ENCODE results near the gene MCC. TPM values are rescaled to one million over a fixed set of nuclear protein-coding genes. Genes with fewer than 3 reads are reported as not detected.

The MCC gene
- total RNA-seq, 4 donors from 2014 or later, result 57.7 to 91.5 (median 76.0) TPM

DNA sequence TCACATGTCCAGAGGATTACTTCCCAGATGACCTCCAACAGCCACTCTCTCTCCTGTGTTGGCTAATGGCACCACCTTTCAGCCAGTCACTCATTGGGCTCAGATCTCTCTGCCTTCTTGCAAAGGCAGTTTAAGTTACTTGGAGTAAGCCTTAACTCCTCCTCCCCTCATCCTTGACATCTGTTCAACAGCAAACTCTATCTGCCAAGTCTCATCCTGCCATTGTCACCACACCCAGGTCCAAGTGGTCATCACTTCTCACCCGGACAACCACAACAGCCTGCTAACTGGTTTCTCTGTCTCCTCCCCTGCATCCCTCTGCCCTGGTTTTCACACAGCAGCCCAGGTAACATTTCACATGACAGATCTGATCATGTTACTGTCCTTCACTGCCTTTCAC is 453.2 kb downstream of the MCC start:
- intact Hi-C loops (cut with DNase I; ENCODE audit: low total_unique reads), result no loop called here
- 50 to 62% methylated on average over 1 of the region's 1 CpG for WGBS, 2 donors
- DNase-seq (ENCODE audit: low spot score in 2 of 2), result no peak
- TF ChIP-seq POLR2A (IDR thresholded peaks at IDR 0.05), result no peak
- TF ChIP-seq, protein P1, sequence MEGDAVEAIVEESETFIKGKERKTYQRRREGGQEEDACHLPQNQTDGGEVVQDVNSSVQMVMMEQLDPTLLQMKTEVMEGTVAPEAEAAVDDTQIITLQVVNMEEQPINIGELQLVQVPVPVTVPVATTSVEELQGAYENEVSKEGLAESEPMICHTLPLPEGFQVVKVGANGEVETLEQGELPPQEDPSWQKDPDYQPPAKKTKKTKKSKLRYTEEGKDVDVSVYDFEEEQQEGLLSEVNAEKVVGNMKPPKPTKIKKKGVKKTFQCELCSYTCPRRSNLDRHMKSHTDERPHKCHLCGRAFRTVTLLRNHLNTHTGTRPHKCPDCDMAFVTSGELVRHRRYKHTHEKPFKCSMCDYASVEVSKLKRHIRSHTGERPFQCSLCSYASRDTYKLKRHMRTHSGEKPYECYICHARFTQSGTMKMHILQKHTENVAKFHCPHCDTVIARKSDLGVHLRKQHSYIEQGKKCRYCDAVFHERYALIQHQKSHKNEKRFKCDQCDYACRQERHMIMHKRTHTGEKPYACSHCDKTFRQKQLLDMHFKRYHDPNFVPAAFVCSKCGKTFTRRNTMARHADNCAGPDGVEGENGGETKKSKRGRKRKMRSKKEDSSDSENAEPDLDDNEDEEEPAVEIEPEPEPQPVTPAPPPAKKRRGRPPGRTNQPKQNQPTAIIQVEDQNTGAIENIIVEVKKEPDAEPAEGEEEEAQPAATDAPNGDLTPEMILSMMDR (IDR thresholded peaks at IDR 0.05), result no peak
- no peak overlapping the region for H3K4me3 ChIP-seq (ENCODE audit: low read depth, poor library complexity, severe bottlenecking)

DNA sequence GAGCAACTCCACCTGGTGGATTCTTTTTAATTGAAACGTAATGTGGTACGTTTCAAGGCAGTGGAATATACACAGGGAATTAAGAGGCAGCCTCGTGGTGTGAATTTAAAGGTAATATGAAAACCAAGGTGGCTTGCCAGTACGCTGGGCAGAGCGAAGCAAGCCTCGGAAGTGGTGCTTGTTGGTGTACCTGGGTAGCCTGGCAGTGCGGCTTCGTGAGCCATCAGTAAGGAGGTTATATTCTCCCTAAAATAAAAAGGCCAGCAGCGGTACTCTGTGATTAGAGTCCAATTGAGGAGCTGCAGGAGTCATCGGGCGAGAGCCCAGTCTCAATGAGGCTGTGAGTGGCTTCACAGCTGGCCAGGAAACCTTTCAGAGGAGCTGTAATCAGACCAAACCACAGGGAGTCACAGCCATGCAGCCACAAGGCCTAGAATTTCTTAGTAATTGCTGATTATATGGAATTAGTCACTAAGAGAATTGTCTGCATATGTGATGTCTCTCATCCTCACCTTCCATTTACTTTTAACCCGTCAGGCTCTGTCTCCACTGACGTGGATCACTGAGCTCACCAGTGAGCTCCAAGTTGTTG is 454.0 kb downstream of the MCC start:
- no peak overlapping the region for H3K4me3 ChIP-seq (ENCODE audit: low read depth, poor library complexity, severe bottlenecking)
- intact Hi-C loops (cut with DNase I; ENCODE audit: low total_unique reads), result no loop called here

DNA sequence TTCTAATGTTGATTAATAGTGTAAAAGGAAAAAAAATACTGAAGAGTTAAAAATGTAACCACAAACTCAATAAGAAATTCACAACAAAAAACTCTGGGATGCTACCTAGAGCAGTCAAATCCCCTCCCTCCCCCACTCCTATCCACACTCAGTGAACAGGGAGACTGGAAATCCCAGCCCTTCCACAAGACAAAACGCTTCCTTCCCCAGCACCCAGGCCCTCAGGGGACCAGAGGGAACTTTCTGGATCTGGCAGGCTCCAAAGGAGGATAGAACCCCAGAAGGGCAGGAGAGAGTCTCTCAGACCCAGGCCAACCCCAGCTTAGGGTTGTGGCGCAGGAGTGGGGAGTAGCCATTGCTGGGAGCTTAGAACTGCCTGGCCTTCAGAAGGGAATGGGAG is 456.7 kb downstream of the MCC start:
- no peak for TF ChIP-seq POLR2A (IDR thresholded peaks at IDR 0.05)
- TF ChIP-seq, protein P1 (IDR thresholded peaks at IDR 0.05), result no peak
- WGBS, 2 donors, result 83 to 89% methylated on average over 2 of the region's 2 CpGs
- intact Hi-C loops (cut with DNase I; ENCODE audit: low total_unique reads), result no loop called here
- no peak for DNase-seq (ENCODE audit: low spot score in 2 of 2)
- H3K4me3 ChIP-seq (ENCODE audit: low read depth, poor library complexity, severe bottlenecking), result no peak overlapping the region

More for the DNA sequence above, 454.0 kb downstream of the MCC start:
- no peak for TF ChIP-seq POLR2A (IDR thresholded peaks at IDR 0.05)
- TF ChIP-seq, protein P1 (IDR thresholded peaks at IDR 0.05), result no peak
- WGBS, 2 donors, result 92 to 93% methylated on average over 13 of the region's 13 CpGs
- no peak for DNase-seq (ENCODE audit: low spot score in 2 of 2)

DNA sequence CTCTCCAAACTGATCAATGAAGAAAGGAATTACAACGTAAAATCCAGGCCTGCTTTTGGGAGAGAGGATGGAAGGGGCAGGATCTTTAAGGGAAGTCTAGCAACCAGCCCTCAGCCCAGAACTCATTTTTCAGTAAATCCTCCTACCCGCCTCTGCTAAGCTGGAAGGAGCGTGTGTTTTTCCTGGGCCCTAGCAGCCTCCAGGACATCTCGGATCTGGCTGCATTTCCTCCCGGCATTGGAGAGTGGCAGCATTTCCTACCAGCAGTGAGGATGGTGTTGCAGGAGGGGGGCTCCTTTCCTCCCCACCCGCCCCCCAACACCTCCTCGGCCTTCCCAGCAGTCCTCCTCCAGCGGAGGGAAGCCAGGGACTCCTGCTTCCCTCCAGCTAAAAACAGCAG is 457.1 kb downstream of the MCC start:
- no peak for DNase-seq (ENCODE audit: low spot score in 2 of 2)
- no peak for TF ChIP-seq POLR2A (IDR thresholded peaks at IDR 0.05)
- TF ChIP-seq, protein P1 (IDR thresholded peaks at IDR 0.05), result no peak
- 87 to 88% methylated on average over 8 of the region's 8 CpGs for WGBS, 2 donors
- H3K4me3 ChIP-seq (ENCODE audit: low read depth, poor library complexity, severe bottlenecking), result no peak overlapping the region
- intact Hi-C loops (cut with DNase I; ENCODE audit: low total_unique reads), result no loop called here

DNA sequence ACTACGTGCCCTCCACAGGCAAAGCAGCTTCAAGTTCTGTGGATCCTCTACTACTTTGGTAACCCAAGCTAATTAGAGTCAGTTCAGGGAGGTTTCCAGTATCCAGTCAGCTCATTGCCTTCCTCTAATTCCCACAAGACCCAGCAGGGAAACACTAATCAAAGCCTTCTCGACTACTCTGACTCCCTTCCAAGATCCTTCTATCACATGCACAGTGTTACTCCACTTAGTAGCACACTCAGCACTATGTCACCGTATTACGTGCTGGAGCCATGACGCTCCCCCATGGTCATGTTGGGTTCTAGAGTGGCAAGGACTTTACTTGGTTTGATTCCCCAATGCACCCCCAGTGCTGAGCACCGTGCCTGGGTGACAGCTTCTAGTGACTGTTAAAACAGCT is 458.6 kb downstream of the MCC start:
- H3K4me3 ChIP-seq (ENCODE audit: low read depth, poor library complexity, severe bottlenecking), result no peak overlapping the region
- WGBS, 2 donors, result 70 to 84% methylated on average over 6 of the region's 6 CpGs
- TF ChIP-seq, protein P1 (IDR thresholded peaks at IDR 0.05), result no peak
- TF ChIP-seq POLR2A (IDR thresholded peaks at IDR 0.05), result no peak
- intact Hi-C loops (cut with DNase I; ENCODE audit: low total_unique reads), result loop anchor here (5.0 kb wide), 1 partner anchor 837 kb away; no protein-coding TSS in a partner anchor
- no peak for DNase-seq (ENCODE audit: low spot score in 2 of 2)

DNA sequence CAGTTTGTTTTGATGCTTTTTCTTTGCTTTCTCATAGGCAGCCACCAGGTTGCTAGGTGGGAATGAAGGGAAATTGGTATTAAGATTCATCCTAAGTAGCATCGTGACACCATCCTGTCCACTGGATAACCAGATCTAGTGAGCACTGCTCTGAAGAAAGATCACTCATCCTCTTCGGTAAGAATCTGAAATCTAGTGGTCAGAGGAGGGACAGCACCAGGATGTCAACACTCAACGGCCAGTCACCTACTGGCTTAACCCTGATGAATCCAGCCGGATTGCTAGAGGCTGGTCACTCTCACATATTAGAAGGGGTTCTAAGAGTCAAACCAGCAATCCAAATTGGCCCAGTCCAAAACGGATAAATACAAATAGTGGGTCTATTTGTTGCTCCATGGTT is 460.8 kb downstream of the MCC start:
- 93 to 96% methylated on average over 5 of the region's 5 CpGs for WGBS, 2 donors
- no peak for TF ChIP-seq POLR2A (IDR thresholded peaks at IDR 0.05)
- TF ChIP-seq, protein P1 (IDR thresholded peaks at IDR 0.05), result no peak
- DNase-seq (ENCODE audit: low spot score in 2 of 2), result no peak
- intact Hi-C loops (cut with DNase I; ENCODE audit: low total_unique reads), result loop anchor here (5.0 kb wide), 1 partner anchor 835 kb away; no protein-coding TSS in a partner anchor
- no peak overlapping the region for H3K4me3 ChIP-seq (ENCODE audit: low read depth, poor library complexity, severe bottlenecking)
